Stimulated activated CD4-positive, alpha-beta T cell treated with anti-CD3 and anti-CD28 coated beads, TNF-alpha, amount 100 ng/mL, for 48 hours (primary cell): ENCODE measurements around the gene HNRNPDL.
"Not testable (repeated sequence)": the region's sequence is repeated elsewhere in the genome, so short reads cannot be mapped to it uniquely, and the experiment has no call there.

Experiments
- DNase-seq, 3 donors: peaks; one replicate each; pipeline ENCODE4 v3.0.0-alpha.2; 2020; ENCODE audit warnings: low read depth in 3 of 3

HNRNPDL gene

GRCh38 chr4:82386312-82386711, 44.0 kb downstream of the HNRNPDL start:
- not testable (repeated sequence) for DNase-seq

DNA sequence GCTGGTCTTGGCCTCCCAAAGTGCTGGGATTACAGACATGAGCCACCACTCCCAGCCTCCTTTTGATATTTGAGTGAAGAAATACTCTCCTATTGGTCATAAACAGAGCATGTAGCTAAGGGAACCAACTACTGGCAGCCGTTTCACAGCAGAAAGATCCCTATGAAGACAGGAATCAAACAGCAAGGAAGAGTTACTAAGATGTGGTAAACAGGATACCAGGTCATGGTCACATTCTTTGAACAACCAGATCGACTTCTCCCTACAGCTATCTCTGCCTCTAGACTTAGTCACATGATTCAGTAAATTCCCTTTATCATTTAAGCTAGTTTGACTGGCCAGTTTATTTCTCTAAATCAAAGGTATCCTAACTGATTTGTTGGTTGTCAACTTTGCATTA, 47.5 kb downstream of the HNRNPDL start:
- DNase-seq, result no peak

DNA sequence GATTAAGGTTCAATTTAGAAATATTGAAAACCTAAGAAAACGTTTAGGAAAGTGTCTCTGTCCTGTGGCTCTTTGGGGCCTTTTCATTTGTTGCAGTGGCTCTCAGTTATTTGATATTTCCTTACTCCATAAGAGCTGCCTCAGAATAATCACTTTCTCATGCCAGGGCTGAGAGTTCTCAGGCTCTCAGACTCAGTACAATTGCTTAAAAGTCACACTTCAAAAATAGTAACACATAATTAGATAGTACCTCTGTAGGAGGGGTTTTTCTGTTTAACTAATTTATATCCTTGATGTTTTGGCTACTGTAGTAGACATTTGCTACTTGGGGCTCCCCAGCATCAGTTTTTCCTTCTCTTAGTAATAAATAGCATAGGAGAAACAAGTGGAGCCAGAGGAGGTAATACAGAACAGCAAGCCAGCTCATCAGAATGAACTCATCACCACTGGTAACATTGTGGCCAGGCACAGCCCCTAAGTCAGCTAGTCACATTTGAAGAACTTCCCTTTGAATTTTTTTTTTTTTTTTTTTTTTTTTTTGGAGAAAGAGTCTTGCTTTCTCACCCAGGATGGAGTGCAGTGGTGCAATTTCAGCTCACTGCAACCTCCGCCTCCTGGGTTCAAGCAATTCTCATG, 48.5 kb downstream of the HNRNPDL start:
- no peak for DNase-seq

- no peak for DNase-seq
Observed at GRCh38 chr4:82381235-82381634, 49.0 kb downstream of the HNRNPDL start.

- no peak for DNase-seq
Observed at GRCh38 chr4:82380831-82381230, 49.4 kb downstream of the HNRNPDL start.

GRCh38 chr4:82380344-82380743, 49.9 kb downstream of the HNRNPDL start:
- DNase-seq, result no peak

- no peak for DNase-seq
Observed at GRCh38 chr4:82376109-82376508, 54.2 kb downstream of the HNRNPDL start.

- peak; percentile 90 to 94 (median 92) for DNase-seq
Observed at GRCh38 chr4:82373816-82374625, 56.2 kb downstream of the HNRNPDL start, which contains the start of gene HNRNPD. HNRNPD (minus strand) TSS chr4:82373991; CDS start chr4:82373678, 313 bp downstream.

- DNase-seq, result peak in 1 of 3 donors; percentile 19
Observed at GRCh38 chr4:82373486-82373815, 56.8 kb downstream of the HNRNPDL start.
